HCT116 (cell line): ENCODE data around the gene PRKCH. TPM values are rescaled to one million over a fixed set of nuclear protein-coding genes. Genes with fewer than 3 reads are reported as not detected.

Experiments
- ATAC-seq: fragments of 200-7000 bp; cut with Tn5 transposase; 2 replicates; pipeline ENCODE4 v1.9.1; 2020; ENCODE audit warnings: mild to moderate bottlenecking, moderate library complexity
- BruUV-seq: library from RNA; stranded (reverse); fragments of 400-500 nt; replicated peaks from 2 replicates; lab custom pipeline; 2021; lab: Mats Ljungman, UMichigan
- CTCF ChIA-PET: fragments of 300-600 bp; sonication (Branson Sonifier 250); formaldehyde crosslinking; loops from one replicate; lab custom pipeline; 2021; ENCODE audit warnings: antibody characterized with exemption; lab: Charles Lee
- POLR2A ChIA-PET: fragments of 300-600, 350-600 bp; sonication (Branson Sonifier 250); formaldehyde crosslinking; loops from one replicate; lab custom pipeline; 2021; ENCODE audit warnings: antibody characterized with exemption; lab: Charles Lee
- RAD21 ChIA-PET, 2 experiments: fragments of 300-600 bp; sonication (Branson Sonifier 250); formaldehyde crosslinking; loops; one replicate each; lab custom pipeline; 2023; ENCODE audit warnings: low total read pairs in 2 of 2; ENCODE audit not compliant: uncharacterized antibody in 2 of 2, unreplicated experiment in 2 of 2, low non-redundant PET in 1 of 2; lab: Charles Lee
- DNase-seq: peaks from one replicate; pipeline ENCODE4 v3.0.0-alpha.2; 2010; ENCODE audit warnings: low read depth, low spot score
- H2AFZ ChIP-seq: fragments of 200-600 bp; shearing (Covaris generic), sonication (generic); 2 replicates; pipeline ENCODE4 v1.6.1; 2017; ENCODE audit warnings: low read depth, mixed run types, mixed read lengths, antibody characterized with exemption, low read length; ENCODE audit not compliant: poor library complexity, severe bottlenecking
- H3K27ac ChIP-seq: 2 replicates; pipeline ENCODE4 v1.5.1; 2012; ENCODE audit warnings: low read depth, low read length
- H3K27me3 ChIP-seq: fragments of 200-600 bp; sonication (generic); 2 replicates; pipeline ENCODE4 v1.6.1; 2016; ENCODE audit warnings: mixed run types, low read length, mixed read lengths; ENCODE audit not compliant: insufficient read depth
- H3K36me3 ChIP-seq, 2 experiments: fragments of 200-500 bp in 1 of 2; fragments of 200-600 bp in 1 of 2; sonication (Bioruptor generic) in 1 of 2; sonication (generic) in 1 of 2; 2 replicates each; pipeline versions ENCODE4 v1.5.1 to v1.6.1; 2014 to 2016; ENCODE audit warnings: low read length in 2 of 2, inconsistent platforms in 1 of 2, mixed read lengths in 1 of 2, mixed run types in 1 of 2; ENCODE audit not compliant: insufficient read depth in 2 of 2, control insufficient read depth in 1 of 2
- H3K4me1 ChIP-seq, 2 experiments: fragments of 200-600 bp in 1 of 2; sonication (generic) in 1 of 2; 2 replicates each; pipeline versions ENCODE4 v1.5.1 to v1.6.1; 2012 to 2017; ENCODE audit warnings: low read length in 2 of 2, inconsistent platforms in 1 of 2, mild to moderate bottlenecking in 1 of 2, mixed read lengths in 1 of 2, mixed run types in 1 of 2, moderate library complexity in 1 of 2; ENCODE audit not compliant: insufficient read depth in 2 of 2, control insufficient read depth in 1 of 2
- H3K4me2 ChIP-seq: fragments of 200-600 bp; sonication (generic); 2 replicates; pipeline ENCODE4 v1.6.1; 2017; ENCODE audit warnings: mixed run types, low read length, mixed read lengths
- H3K4me3 ChIP-seq, 2 experiments: fragments of 200-600 bp in 1 of 2; sonication (generic) in 1 of 2; replicated peaks in 1 of 2; 2 replicates each; pipeline ENCODE4 v1.5.1; 2011 to 2016; ENCODE audit warnings: low read length in 2 of 2, control low read depth in 1 of 2, low read depth in 1 of 2, mild to moderate bottlenecking in 1 of 2, mixed read lengths in 1 of 2, mixed run types in 1 of 2
- H3K79me2 ChIP-seq: fragments of 200-600 bp; sonication (generic); 2 replicates; pipeline ENCODE4 v1.6.1; 2017; ENCODE audit warnings: mild to moderate bottlenecking, mixed run types, low read length, moderate library complexity, mixed read lengths; ENCODE audit not compliant: insufficient read depth
- H3K9ac ChIP-seq: fragments of 200-600 bp; sonication (generic); 2 replicates; pipeline ENCODE4 v1.6.1; 2016; ENCODE audit warnings: low read length, mixed read lengths
- H3K9me2 ChIP-seq: fragments of 200-600 bp; sonication (generic), shearing (Covaris generic); 2 replicates; pipeline ENCODE4 v1.6.1; 2017; ENCODE audit warnings: mixed run types, mild to moderate bottlenecking, moderate library complexity; ENCODE audit not compliant: insufficient read depth
- H3K9me3 ChIP-seq, 2 experiments: fragments of 200-500 bp in 1 of 2; fragments of 200-600 bp in 1 of 2; sonication (Bioruptor generic) in 1 of 2; sonication (generic) in 1 of 2; 2 replicates each; pipeline ENCODE4 v1.6.1; 2014 to 2017; ENCODE audit warnings: low read length in 2 of 2, mixed read lengths in 2 of 2, inconsistent platforms in 1 of 2, low read depth in 1 of 2, mild to moderate bottlenecking in 1 of 2, mixed run types in 1 of 2, moderate library complexity in 1 of 2; ENCODE audit not compliant: control insufficient read depth in 1 of 2, insufficient read depth in 1 of 2
- H4K20me1 ChIP-seq: fragments of 200-600 bp; sonication (generic), shearing (Covaris generic); 2 replicates; pipeline ENCODE4 v1.6.1; 2017; ENCODE audit warnings: mixed run types, mild to moderate bottlenecking, moderate library complexity; ENCODE audit not compliant: insufficient read depth
- ATF3 ChIP-seq: IDR thresholded peaks from 2 replicates; pipeline ENCODE4 v1.6.1; 2012
- CEBPB ChIP-seq: IDR thresholded peaks from 2 replicates; pipeline ENCODE4 v1.6.1; 2012; ENCODE audit warnings: low read depth
- CTCF ChIP-seq, 3 experiments: fragments of 200-600 bp in 1 of 3; sonication (generic) in 1 of 3; IDR thresholded peaks in 2 of 3; conservative IDR thresholded peaks in 1 of 3; 2 replicates each; pipeline ENCODE4 v1.5.1; 2012 to 2017; ENCODE audit warnings: low read depth in 2 of 3, low read length in 2 of 3, antibody characterized with exemption in 1 of 3, borderline replicate concordance in 1 of 3, control low read depth in 1 of 3, mild to moderate bottlenecking in 1 of 3, mixed read lengths in 1 of 3, mixed run types in 1 of 3, moderate library complexity in 1 of 3; ENCODE audit not compliant: insufficient read depth in 1 of 3
- EGR1 ChIP-seq: IDR thresholded peaks from 2 replicates; pipeline ENCODE4 v1.6.1; 2012; ENCODE audit warnings: low read depth
- FOSL1 ChIP-seq: IDR thresholded peaks from 2 replicates; pipeline ENCODE4 v1.6.1; 2012; ENCODE audit warnings: low read depth
- JUND ChIP-seq: IDR thresholded peaks from 2 replicates; pipeline ENCODE4 v1.6.1; 2012
- MAX ChIP-seq: IDR thresholded peaks from 2 replicates; pipeline ENCODE4 v1.6.1; 2012
- RAD21 ChIP-seq: IDR thresholded peaks from 2 replicates; pipeline ENCODE4 v1.6.1; 2012; ENCODE audit warnings: low read depth, mild to moderate bottlenecking
- REST ChIP-seq: IDR thresholded peaks from 2 replicates; pipeline ENCODE4 v1.6.1; 2012; ENCODE audit warnings: low read depth
- SIN3A ChIP-seq: IDR thresholded peaks from 2 replicates; pipeline ENCODE4 v1.6.1; 2012; ENCODE audit warnings: low read depth
- SP1 ChIP-seq: IDR thresholded peaks from 2 replicates; pipeline ENCODE4 v1.6.1; 2012; ENCODE audit warnings: low read depth
- SRF ChIP-seq: IDR thresholded peaks from 2 replicates; pipeline ENCODE4 v1.6.1; 2012; ENCODE audit warnings: low read depth
- TCF7L2 ChIP-seq: IDR thresholded peaks from 2 replicates; pipeline ENCODE4 v1.7.0; 2011; ENCODE audit warnings: borderline replicate concordance, inconsistent platforms; ENCODE audit not compliant: insufficient read depth, insufficient read length; ENCODE audit errors: extremely low read depth
- YY1 ChIP-seq: IDR thresholded peaks from 2 replicates; pipeline ENCODE4 v1.6.1; 2011; ENCODE audit warnings: low read length, low read depth, moderate library complexity, mild to moderate bottlenecking; ENCODE audit not compliant: insufficient replicate concordance; ENCODE audit errors: extremely low read depth
- ZNF274 ChIP-seq: fragments of 200-500 bp; sonication (Bioruptor generic); IDR thresholded peaks from 2 replicates; pipeline ENCODE4 v1.6.1; 2014; ENCODE audit warnings: mild to moderate bottlenecking, low read depth, low read length, inconsistent platforms
- intact Hi-C: fragments of 100-400 bp; cut with micrococcal nuclease; formaldehyde crosslinking; loops from 2 replicates; pipeline ENCODE4 v1.10.0; 2022
- total RNA-seq: library from RNA; stranded (reverse); gene quantifications from one replicate; pipeline ENCODE4 v1.2.1, GENCODE V29; 2021; ENCODE audit not compliant: unreplicated experiment

PRKCH gene
- total RNA-seq, 1 experiment from 2014 or later = 16.6 TPM

- TF ChIP-seq YY1 (no peak), ZNF274 (no peak), CEBPB (no peak)
- Histone ChIP-seq H3K4me1 (peaks cover 0 to 10% of the 10 kb centered on the region in 2 experiments; a peak in 1 of 4 replicates), H3K36me3 (no peaks in the 10 kb centered on the region), H3K4me2 (no peak overlapping the region), H3K9me3 (no peaks in the 10 kb centered on the region), H3K27ac (no peak overlapping the region), H4K20me1 (no peaks in the 10 kb centered on the region), H3K79me2 (no peaks in the 10 kb centered on the region), H3K27me3 (no peaks in the 10 kb centered on the region), H3K9me2 (no peaks in the 10 kb centered on the region), H2AFZ (no peak overlapping the region), H3K9ac (no peak overlapping the region), H3K4me3 (no peak overlapping the region)
- POLR2A ChIA-PET = no interaction called here
- CTCF ChIA-PET = no interaction called here
- BruUV-seq = no TSS peak
- intact Hi-C loops = no loop called here
- ATAC-seq = no peak
- no peak for DNase-seq
- RAD21 ChIA-PET = no interaction called here
Observed at GRCh38 chr14:61593330-61593729, 272.0 kb downstream of the PRKCH start.

GRCh38 chr14:61596990-61597389, 275.6 kb downstream of the PRKCH start:
- DNase-seq = no peak
- intact Hi-C loops = no loop called here
- Histone ChIP-seq H4K20me1 (no peaks in the 10 kb centered on the region), H3K9me2 (no peaks in the 10 kb centered on the region), H3K27me3 (no peaks in the 10 kb centered on the region), H3K4me1 (peaks cover 0 to 19% of the 10 kb centered on the region in 2 experiments; a peak in 2 of 4 replicates), H2AFZ (peak overlapping the region; percentile 6), H3K36me3 (no peaks in the 10 kb centered on the region), H3K9ac (no peak overlapping the region), H3K4me2 (no peak overlapping the region), H3K27ac (no peak overlapping the region), H3K9me3 (no peaks in the 10 kb centered on the region), H3K79me2 (no peaks in the 10 kb centered on the region), H3K4me3 (no peak overlapping the region)
- RAD21 ChIA-PET = no interaction called here
- CTCF ChIA-PET = no interaction called here
- POLR2A ChIA-PET = no interaction called here
- ATAC-seq = no peak
- no peak for TF ChIP-seq YY1
- no peak for TF ChIP-seq TCF7L2
- no peak for TF ChIP-seq RAD21
- no peak for TF ChIP-seq REST
- no peak for TF ChIP-seq SIN3A
- no peak for TF ChIP-seq EGR1
- TF ChIP-seq CTCF (IDR thresholded peaks at IDR 0.05 in 2 of 3, conservative IDR thresholded peaks at IDR 0.05 in 1 of 3; ENCODE audit: borderline replicate concordance in 1 of 3, insufficient read depth in 1 of 3, low read depth in 2 of 3, low read length in 2 of 3) = no peak
- TF ChIP-seq SP1 = no peak
- TF ChIP-seq JUND = no peak
- no peak for TF ChIP-seq FOSL1
- no peak for TF ChIP-seq SRF
- no peak for TF ChIP-seq MAX
- no peak for TF ChIP-seq ATF3
- no TSS peak for BruUV-seq
